H9 (cell line): Measurements from ENCODE around the gene RAMAC. TPM values are rescaled to one million over a fixed set of nuclear protein-coding genes. Genes with fewer than 3 reads are reported as not detected.

Experiments
- DNase-seq: peaks from one replicate; pipeline ENCODE4 v3.0.0-alpha.2; 2017
- H2AFZ ChIP-seq: one replicate; pipeline ENCODE4 v1.6.1; 2013; ENCODE audit warnings: mild to moderate bottlenecking, low read length, control low read depth, moderate library complexity
- H2AK5ac ChIP-seq: 2 replicates; pipeline ENCODE4 v1.6.1; 2013; ENCODE audit warnings: low read length, control low read depth, mixed read lengths; ENCODE audit not compliant: insufficient read length
- H2BK120ac ChIP-seq: one replicate; pipeline ENCODE4 v1.6.1; 2013; ENCODE audit warnings: low read depth, mild to moderate bottlenecking, low read length, control low read depth, inconsistent platforms; ENCODE audit not compliant: poor library complexity, severe bottlenecking
- H2BK12ac ChIP-seq: 2 replicates; pipeline ENCODE4 v1.6.1; 2013; ENCODE audit warnings: low read length, control low read depth, mixed read lengths, low read depth; ENCODE audit not compliant: insufficient read length
- H2BK15ac ChIP-seq: 2 replicates; pipeline ENCODE4 v1.6.1; 2013; ENCODE audit warnings: low read depth, low read length, control low read depth
- H2BK20ac ChIP-seq: one replicate; pipeline ENCODE4 v1.6.1; 2013; ENCODE audit warnings: low read depth, mild to moderate bottlenecking, low read length, control low read depth, inconsistent platforms; ENCODE audit not compliant: poor library complexity, severe bottlenecking
- H2BK5ac ChIP-seq: 2 replicates; pipeline ENCODE4 v1.6.1; 2013; ENCODE audit warnings: low read length, control low read depth, mixed read lengths; ENCODE audit not compliant: insufficient read length
- H3K14ac ChIP-seq: 2 replicates; pipeline ENCODE4 v1.6.1; 2013; ENCODE audit warnings: low read length, control low read depth; ENCODE audit not compliant: insufficient read depth
- H3K18ac ChIP-seq: 2 replicates; pipeline ENCODE4 v1.6.1; 2013; ENCODE audit warnings: low read depth, mild to moderate bottlenecking, mixed read lengths, low read length, control low read depth; ENCODE audit not compliant: insufficient read length
- H3K23ac ChIP-seq: 2 replicates; pipeline ENCODE4 v1.6.1; 2013; ENCODE audit warnings: low read length, control low read depth, mixed read lengths, low read depth; ENCODE audit not compliant: insufficient read length
- H3K23me2 ChIP-seq: 2 replicates; pipeline ENCODE4 v1.6.1; 2013; ENCODE audit warnings: low read depth, mild to moderate bottlenecking, mixed read lengths, low read length, control low read depth; ENCODE audit not compliant: insufficient read length, poor library complexity, severe bottlenecking
- H3K27ac ChIP-seq: 2 replicates; pipeline ENCODE4 v1.5.1; 2013; ENCODE audit warnings: low read length, control low read depth, mixed read lengths, low read depth; ENCODE audit not compliant: insufficient read length
- H3K27me3 ChIP-seq: 2 replicates; pipeline ENCODE4 v1.6.1; 2013; ENCODE audit warnings: low read length, control low read depth, inconsistent platforms; ENCODE audit not compliant: insufficient read depth
- H3K4ac ChIP-seq: 2 replicates; pipeline ENCODE4 v1.6.1; 2013; ENCODE audit warnings: low read depth, mild to moderate bottlenecking, control low read depth, inconsistent platforms, low read length, moderate library complexity
- H3K4me1 ChIP-seq: 2 replicates; pipeline ENCODE4 v1.6.1; 2013; ENCODE audit warnings: low read length, control low read depth, inconsistent platforms; ENCODE audit not compliant: insufficient read depth
- H3K4me2 ChIP-seq: 2 replicates; pipeline ENCODE4 v1.6.1; 2013; ENCODE audit warnings: low read length, control low read depth, mixed read lengths; ENCODE audit not compliant: insufficient read length, insufficient read depth
- H3K56ac ChIP-seq: 2 replicates; pipeline ENCODE4 v1.6.1; 2013; ENCODE audit warnings: low read depth, mild to moderate bottlenecking, mixed read lengths, low read length, control low read depth; ENCODE audit not compliant: insufficient read length
- H3K79me1 ChIP-seq: 2 replicates; pipeline ENCODE4 v1.6.1; 2013; ENCODE audit warnings: low read depth, mild to moderate bottlenecking, moderate library complexity, low read length, control low read depth, inconsistent platforms; ENCODE audit not compliant: insufficient read depth, poor library complexity, severe bottlenecking
- H3K79me2 ChIP-seq: 2 replicates; pipeline ENCODE4 v1.6.1; 2013; ENCODE audit warnings: low read length, control low read depth, inconsistent platforms; ENCODE audit not compliant: insufficient read depth
- H3K9ac ChIP-seq: 2 replicates; pipeline ENCODE4 v1.6.1; 2013; ENCODE audit warnings: low read length, control low read depth, mixed read lengths; ENCODE audit not compliant: insufficient read length; ENCODE audit errors: extremely low read depth
- H3K9me3 ChIP-seq: one replicate; pipeline ENCODE4 v1.6.1; 2013; ENCODE audit warnings: low read depth, low read length, inconsistent platforms; ENCODE audit not compliant: control insufficient read depth
- H3T11ph ChIP-seq: one replicate; pipeline ENCODE4 v1.6.1; 2013; ENCODE audit warnings: mild to moderate bottlenecking, low read length, control low read depth, inconsistent platforms
- H4K20me1 ChIP-seq: one replicate; pipeline ENCODE4 v1.6.1; 2013; ENCODE audit not compliant: control insufficient read depth, insufficient read length, insufficient read depth
- H4K5ac ChIP-seq: 2 replicates; pipeline ENCODE4 v1.6.1; 2013; ENCODE audit warnings: low read depth, mild to moderate bottlenecking, mixed read lengths, low read length, control low read depth; ENCODE audit not compliant: insufficient read length
- H4K8ac ChIP-seq: replicated peaks from 2 replicates; pipeline ENCODE4 v1.6.1; 2013; ENCODE audit warnings: low read length, control low read depth, mixed read lengths, low read depth; ENCODE audit not compliant: insufficient read length
- H4K91ac ChIP-seq: 2 replicates; pipeline ENCODE4 v1.6.1; 2013; ENCODE audit warnings: low read depth, mild to moderate bottlenecking, moderate library complexity, mixed read lengths, low read length, control low read depth; ENCODE audit not compliant: insufficient read length
- H3K27ac Mint-ChIP-seq, 3 experiments: 2 replicates in 2 of 3; 3 replicates in 1 of 3; pipeline ENCODE4 v1.8.0; 2020 to 2021; ENCODE audit warnings: mixed read lengths in 3 of 3, mild to moderate bottlenecking in 1 of 3, moderate library complexity in 1 of 3
- H3K27me3 Mint-ChIP-seq: 2 replicates; pipeline ENCODE4 v1.8.0; 2021; ENCODE audit warnings: low read depth, mild to moderate bottlenecking, moderate library complexity, mixed read lengths
- H3K36me3 Mint-ChIP-seq, 3 experiments: 2 replicates in 2 of 3; 3 replicates in 1 of 3; pipeline ENCODE4 v1.8.0; 2020 to 2021; ENCODE audit warnings: low read depth in 3 of 3, mixed read lengths in 3 of 3; ENCODE audit not compliant: insufficient read depth in 1 of 3
- H3K4me1 Mint-ChIP-seq, 2 experiments: 2 replicates each; pipeline ENCODE4 v1.8.0; 2020; ENCODE audit warnings: mixed read lengths in 2 of 2
- H3K4me3 Mint-ChIP-seq, 2 experiments: 2 replicates in 1 of 2; 3 replicates in 1 of 2; pipeline ENCODE4 v1.8.0; 2020 to 2021; ENCODE audit warnings: mild to moderate bottlenecking in 2 of 2, mixed read lengths in 2 of 2, moderate library complexity in 1 of 2
- H3K9me3 Mint-ChIP-seq, 2 experiments: 2 replicates in 1 of 2; 3 replicates in 1 of 2; pipeline ENCODE4 v1.8.0; 2020; ENCODE audit warnings: mild to moderate bottlenecking in 2 of 2, mixed read lengths in 2 of 2, moderate library complexity in 1 of 2
- CTCF ChIP-seq: fragments of 200-600 bp; sonication (generic); conservative IDR thresholded peaks from 3 replicates; pipeline ENCODE4 v1.8.0; 2021; ENCODE audit warnings: antibody characterized with exemption, mild to moderate bottlenecking
- WGBS: extraction: QIAGEN DNeasy Blood & Tissue Kit; methylation state at CpG from one replicate; pipeline ENCODE4 v1.1.7; 2013; ENCODE audit warnings: missing lambda C conversion rate, low lambda C conversion rate, mixed read lengths; ENCODE audit not compliant: insufficient read length; ENCODE audit errors: extremely low coverage; 5-methylcytosine and 5-hydroxymethylcytosine counted together
- total RNA-seq: library from RNA; stranded (reverse); gene quantifications from 2 replicates; pipeline ENCODE4 v1.2.1, GENCODE V29; 2021

The RAMAC gene
- total RNA-seq, 1 experiment from 2014 or later = 35.8 TPM

- Histone ChIP-seq H2BK5ac (no peak overlapping the region), H3K4me2 (no peak overlapping the region), H3K56ac (no peak overlapping the region), H3K23me2 (no peaks in the 10 kb centered on the region), H3K18ac (no peak overlapping the region), H3K27ac (no peak overlapping the region), H4K20me1 (no peaks in the 10 kb centered on the region), H2BK12ac (no peak overlapping the region), H3K14ac (no peak overlapping the region), H3K23ac (no peak overlapping the region), H4K91ac (no peak overlapping the region), H3K79me2 (no peaks in the 10 kb centered on the region), H4K5ac (no peak overlapping the region), H3K79me1 (no peaks in the 10 kb centered on the region), H3K9me3 (no peaks in the 10 kb centered on the region), H3K9ac (no peak overlapping the region), H3K4ac (no peak overlapping the region), H2AK5ac (no peak overlapping the region), H2BK15ac (no peak overlapping the region), H2AFZ (no peak overlapping the region), H3T11ph (no peak overlapping the region), H3K27me3 (no peaks in the 10 kb centered on the region), H3K4me1 (no peaks in the 10 kb centered on the region), H4K8ac (no peak overlapping the region), H2BK120ac (no peak overlapping the region), H2BK20ac (no peak overlapping the region)
- peak overlapping the region in 1 of 3 experiments; percentile 84; a peak in 2 of 7 replicates for H3K27ac Mint-ChIP-seq
- no peak overlapping the region for H3K4me3 Mint-ChIP-seq
- no peak for TF ChIP-seq CTCF
- no peak for DNase-seq
- no peaks in the 10 kb centered on the region for H3K9me3 Mint-ChIP-seq
- H3K27me3 Mint-ChIP-seq = peaks cover 8% of the 10 kb centered on the region
- H3K4me1 Mint-ChIP-seq = no peaks in the 10 kb centered on the region
- WGBS = no CpG with 5 or more reads among the region's 1 CpG
- no peaks in the 10 kb centered on the region for H3K36me3 Mint-ChIP-seq
Measured at GRCh38 chr15:82972990-82973389, 13.0 kb upstream of the RAMAC start.
